ENCODE results near the gene HARS1. TPM values are rescaled to one million over a fixed set of nuclear protein-coding genes. Genes with fewer than 3 reads are reported as not detected.

HARS1 gene
- polyA plus RNA-seq, 3 donors, result 28.4 to 34.3 (median 31.9) TPM

GRCh38 chr5:140696891-140697492 is 5.8 kb upstream of the HARS1 start:
- Mint-ChIP-seq H3K27me3 (ENCODE audit: low read depth in 3 of 3) (no peaks in the 10 kb centered on the region), H3K4me1 (peaks cover 25% of the 10 kb centered on the region), H3K4me3 (no peak overlapping the region), H3K9me3 (peaks cover 0 to 2% (median 0%) of the 10 kb centered on the region in 7 donors), H3K27ac (peak overlapping the region in 1 of 7 donors; percentile 2), H3K36me3 (peaks cover 61 to 62% of the 10 kb centered on the region in 2 donors)
- no peak for DNase-seq
- Histone ChIP-seq H3K36me3 (replicated peaks in 1 of 2; ENCODE audit: control insufficient read depth in 1 of 2, insufficient read depth in 2 of 2, low read length in 2 of 2) (peaks cover 59 to 70% of the 10 kb centered on the region in 2 donors), H3K79me2 (ENCODE audit: insufficient read depth, low read length) (peaks cover 43% of the 10 kb centered on the region), H3K4me3 (replicated peaks in 1 of 3; ENCODE audit: low read depth in 2 of 3, low read length in 3 of 3) (no peak overlapping the region), H3K9me3 (replicated peaks in 1 of 2; ENCODE audit: control insufficient read depth in 1 of 2, insufficient read depth in 1 of 2, low read length in 2 of 2) (no peaks in the 10 kb centered on the region), H3K4me1 (ENCODE audit: control insufficient read depth in 1 of 2, insufficient read depth in 2 of 2, low read length in 2 of 2) (peaks cover 22 to 28% of the 10 kb centered on the region in 2 donors), H2AFZ (ENCODE audit: insufficient read depth, low read depth, low read length, poor library complexity, severe bottlenecking) (no peak overlapping the region), H3K27me3 (ENCODE audit: control insufficient read depth in 2 of 2, insufficient read depth in 2 of 2, low read length in 2 of 2) (no peaks in the 10 kb centered on the region), H3K27ac (ENCODE audit: low read depth in 1 of 2, low read length in 2 of 2) (no peak overlapping the region), H3K4me2 (replicated peaks; ENCODE audit: extremely low read depth, low read length, poor library complexity, severe bottlenecking) (no peak overlapping the region), H4K20me1 (ENCODE audit: insufficient read depth, low read length) (peaks cover 7% of the 10 kb centered on the region), H3K9ac (ENCODE audit: insufficient read depth, low read length, poor library complexity, severe bottlenecking) (no peak overlapping the region)
- TF ChIP-seq CTCF (IDR thresholded peaks at IDR 0.05), result no peak
- intact Hi-C loops (cut with micrococcal nuclease), result loop anchor here in 1 of 2 donors (5.0 kb wide), 1 partner anchor 50 kb away; the partner anchor contains the start of genes IK and NDUFA2
- 100% methylated on average over 3 of the region's 4 CpGs for WGBS (ENCODE audit: insufficient coverage)

GRCh38 chr5:140694276-140694675 is 3.1 kb upstream of the HARS1 start:
- Histone ChIP-seq H3K9ac (ENCODE audit: insufficient read depth, low read length, poor library complexity, severe bottlenecking) (no peak overlapping the region), H2AFZ (ENCODE audit: insufficient read depth, low read depth, low read length, poor library complexity, severe bottlenecking) (no peak overlapping the region), H3K27ac (ENCODE audit: low read depth in 1 of 2, low read length in 2 of 2) (no peak overlapping the region), H4K20me1 (ENCODE audit: insufficient read depth, low read length) (peaks cover 7% of the 10 kb centered on the region), H3K9me3 (replicated peaks in 1 of 2; ENCODE audit: control insufficient read depth in 1 of 2, insufficient read depth in 1 of 2, low read length in 2 of 2) (no peaks in the 10 kb centered on the region), H3K27me3 (ENCODE audit: control insufficient read depth in 2 of 2, insufficient read depth in 2 of 2, low read length in 2 of 2) (no peaks in the 10 kb centered on the region), H3K36me3 (replicated peaks in 1 of 2; ENCODE audit: control insufficient read depth in 1 of 2, insufficient read depth in 2 of 2, low read length in 2 of 2) (peaks cover 57 to 63% of the 10 kb centered on the region in 2 donors), H3K4me1 (ENCODE audit: control insufficient read depth in 1 of 2, insufficient read depth in 2 of 2, low read length in 2 of 2) (peaks cover 16 to 26% of the 10 kb centered on the region in 2 donors), H3K79me2 (ENCODE audit: insufficient read depth, low read length) (peaks cover 52% of the 10 kb centered on the region), H3K4me2 (replicated peaks; ENCODE audit: extremely low read depth, low read length, poor library complexity, severe bottlenecking) (no peak overlapping the region), H3K4me3 (replicated peaks in 1 of 3; ENCODE audit: low read depth in 2 of 3, low read length in 3 of 3) (no peak overlapping the region)
- Mint-ChIP-seq H3K4me1 (peaks cover 21% of the 10 kb centered on the region), H3K9me3 (no peaks in the 10 kb centered on the region), H3K4me3 (no peak overlapping the region), H3K27me3 (ENCODE audit: low read depth in 3 of 3) (peaks cover 0 to 2% (median 0%) of the 10 kb centered on the region in 3 donors), H3K36me3 (peaks cover 55 to 56% of the 10 kb centered on the region in 2 donors), H3K27ac (peak overlapping the region in 1 of 7 donors; percentile 28)
- no peak for DNase-seq
- WGBS (ENCODE audit: insufficient coverage), result 100% methylated on average over 2 of the region's 5 CpGs
- intact Hi-C loops (cut with micrococcal nuclease), result no loop called here
- no peak for TF ChIP-seq CTCF (IDR thresholded peaks at IDR 0.05)

All from CD14-positive monocyte (primary cell).